ENCODE data around the gene RCBTB1. TPM values are rescaled to one million over a fixed set of nuclear protein-coding genes. Genes with fewer than 3 reads are reported as not detected.

RCBTB1 gene
- total RNA-seq, 2 donors from 2014 or later, result 15.7 to 29.4 TPM

DNA sequence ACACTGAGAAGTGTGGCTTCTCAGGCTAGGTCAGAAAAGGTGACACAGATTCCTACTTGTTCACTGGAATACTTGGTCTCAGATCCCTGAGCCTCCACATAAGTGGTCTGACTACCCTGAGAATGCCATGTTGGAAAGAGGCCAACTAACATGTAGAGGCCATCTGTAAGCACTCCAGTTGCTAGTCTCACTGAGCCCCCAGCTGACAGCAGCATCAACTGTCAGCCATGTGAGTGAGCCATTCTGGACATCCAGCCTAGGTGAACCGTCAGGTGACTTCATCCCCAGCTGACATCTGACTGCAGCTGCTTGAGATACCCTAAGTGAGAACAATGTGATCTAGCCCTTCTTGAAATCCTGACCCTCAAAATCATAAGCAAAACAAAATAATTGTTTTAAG lies 24.8 kb upstream of the RCBTB1 start:
- no peaks in the 10 kb centered on the region for H3K4me1 ChIP-seq (replicated peaks)
- H3K4me3 ChIP-seq, result no peak overlapping the region
- no peaks in the 10 kb centered on the region for H3K36me3 ChIP-seq
- no peak for DNase-seq (ENCODE audit: low spot score)
- 100% methylated on average over 1 of the region's 1 CpG for WGBS
- intact Hi-C loops (cut with DNase I), result no loop called here
- H3K27ac ChIP-seq, result no peak overlapping the region
- H3K9me3 ChIP-seq, result no peaks in the 10 kb centered on the region
- no peaks in the 10 kb centered on the region for H3K27me3 ChIP-seq (replicated peaks; ENCODE audit: insufficient read depth)
- TF ChIP-seq POLR2A (IDR thresholded peaks at IDR 0.05) (no peak), POLR2AphosphoS5 (IDR thresholded peaks at IDR 0.05) (no peak)
- TF ChIP-seq, protein P1, sequence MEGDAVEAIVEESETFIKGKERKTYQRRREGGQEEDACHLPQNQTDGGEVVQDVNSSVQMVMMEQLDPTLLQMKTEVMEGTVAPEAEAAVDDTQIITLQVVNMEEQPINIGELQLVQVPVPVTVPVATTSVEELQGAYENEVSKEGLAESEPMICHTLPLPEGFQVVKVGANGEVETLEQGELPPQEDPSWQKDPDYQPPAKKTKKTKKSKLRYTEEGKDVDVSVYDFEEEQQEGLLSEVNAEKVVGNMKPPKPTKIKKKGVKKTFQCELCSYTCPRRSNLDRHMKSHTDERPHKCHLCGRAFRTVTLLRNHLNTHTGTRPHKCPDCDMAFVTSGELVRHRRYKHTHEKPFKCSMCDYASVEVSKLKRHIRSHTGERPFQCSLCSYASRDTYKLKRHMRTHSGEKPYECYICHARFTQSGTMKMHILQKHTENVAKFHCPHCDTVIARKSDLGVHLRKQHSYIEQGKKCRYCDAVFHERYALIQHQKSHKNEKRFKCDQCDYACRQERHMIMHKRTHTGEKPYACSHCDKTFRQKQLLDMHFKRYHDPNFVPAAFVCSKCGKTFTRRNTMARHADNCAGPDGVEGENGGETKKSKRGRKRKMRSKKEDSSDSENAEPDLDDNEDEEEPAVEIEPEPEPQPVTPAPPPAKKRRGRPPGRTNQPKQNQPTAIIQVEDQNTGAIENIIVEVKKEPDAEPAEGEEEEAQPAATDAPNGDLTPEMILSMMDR (IDR thresholded peaks at IDR 0.05), result no peak

DNA sequence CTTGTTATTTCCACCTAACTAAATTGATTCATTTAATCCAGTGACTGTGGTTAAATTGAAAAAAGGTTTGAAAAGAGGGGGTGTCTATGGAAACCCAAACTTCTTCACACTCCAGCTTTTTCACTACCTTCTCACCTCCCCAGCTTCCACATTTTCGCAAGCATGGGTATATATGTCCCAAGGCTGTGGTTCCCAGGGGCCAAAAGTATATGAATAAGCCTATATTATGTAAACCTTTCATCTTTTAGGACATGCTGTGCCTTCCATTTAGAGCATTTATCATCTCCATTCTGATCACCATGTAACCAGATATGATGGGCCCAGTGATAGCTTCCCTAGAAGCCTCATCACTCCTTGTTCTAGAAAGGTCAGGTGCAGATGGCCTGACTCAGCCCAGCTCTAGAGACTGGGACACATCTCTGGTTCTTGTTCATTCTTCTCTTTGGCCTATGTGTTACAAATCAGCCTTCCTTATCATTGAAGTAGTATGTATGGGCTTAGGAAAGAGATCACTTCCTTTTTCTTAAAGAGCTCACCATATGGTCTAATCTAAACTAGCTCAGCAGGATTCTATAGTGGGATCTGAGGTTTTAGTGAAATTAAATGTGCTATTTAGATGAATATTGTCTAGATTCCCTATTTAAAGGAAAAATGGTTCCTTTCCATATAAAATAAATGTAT lies 23.4 kb upstream of the RCBTB1 start:
- no peak for DNase-seq (ENCODE audit: low spot score)
- Histone ChIP-seq H3K4me3 (no peak overlapping the region), H3K27me3 (replicated peaks; ENCODE audit: insufficient read depth) (no peaks in the 10 kb centered on the region), H3K9me3 (no peaks in the 10 kb centered on the region), H3K36me3 (no peaks in the 10 kb centered on the region), H3K4me1 (replicated peaks) (no peaks in the 10 kb centered on the region), H3K27ac (no peak overlapping the region)
- TF ChIP-seq POLR2A (IDR thresholded peaks at IDR 0.05), result no peak
- TF ChIP-seq, protein P1 (IDR thresholded peaks at IDR 0.05), result no peak
- TF ChIP-seq POLR2AphosphoS5 (IDR thresholded peaks at IDR 0.05), result no peak
- intact Hi-C loops (cut with DNase I), result loop anchor here (5.0 kb wide), 2 partner anchors 166 to 306 kb away; partner anchors contain the start of genes CAB39L and SETDB2
- WGBS, result 88% methylated on average over 1 of the region's 1 CpG

DNA sequence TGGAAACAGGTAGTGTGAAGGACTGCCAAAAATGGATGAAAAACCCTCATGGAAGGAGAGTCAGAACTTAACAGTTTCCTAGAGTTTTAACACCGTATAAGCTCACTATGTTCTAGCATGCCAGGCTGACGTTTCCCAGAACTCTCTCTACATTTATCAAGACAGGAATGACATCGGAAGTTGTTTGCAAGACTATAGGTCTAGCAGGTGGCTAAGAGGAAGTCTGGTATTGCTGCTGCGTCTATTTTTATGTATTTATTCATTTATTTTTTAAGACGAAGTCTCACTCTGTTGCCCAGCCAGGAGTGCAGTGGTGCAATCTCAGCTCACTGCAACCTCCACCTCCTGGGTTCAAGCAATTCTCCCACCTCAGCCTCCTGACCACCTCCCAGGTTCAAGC lies 22.4 kb upstream of the RCBTB1 start:
- H3K27me3 ChIP-seq (replicated peaks; ENCODE audit: insufficient read depth), result no peaks in the 10 kb centered on the region
- H3K4me1 ChIP-seq (replicated peaks), result no peaks in the 10 kb centered on the region
- H3K9me3 ChIP-seq, result no peaks in the 10 kb centered on the region
- 68% methylated on average over 5 of the region's 5 CpGs for WGBS
- no peaks in the 10 kb centered on the region for H3K36me3 ChIP-seq
- no peak for TF ChIP-seq POLR2AphosphoS5 (IDR thresholded peaks at IDR 0.05)
- no peak for TF ChIP-seq POLR2A (IDR thresholded peaks at IDR 0.05)
- TF ChIP-seq, protein P1 (IDR thresholded peaks at IDR 0.05), result no peak
- intact Hi-C loops (cut with DNase I), result loop anchor here (5.0 kb wide), 2 partner anchors 165 to 305 kb away; partner anchors contain the start of genes CAB39L and SETDB2
- H3K27ac ChIP-seq, result no peak overlapping the region
- no peak overlapping the region for H3K4me3 ChIP-seq
- DNase-seq (ENCODE audit: low spot score), result no peak

DNA sequence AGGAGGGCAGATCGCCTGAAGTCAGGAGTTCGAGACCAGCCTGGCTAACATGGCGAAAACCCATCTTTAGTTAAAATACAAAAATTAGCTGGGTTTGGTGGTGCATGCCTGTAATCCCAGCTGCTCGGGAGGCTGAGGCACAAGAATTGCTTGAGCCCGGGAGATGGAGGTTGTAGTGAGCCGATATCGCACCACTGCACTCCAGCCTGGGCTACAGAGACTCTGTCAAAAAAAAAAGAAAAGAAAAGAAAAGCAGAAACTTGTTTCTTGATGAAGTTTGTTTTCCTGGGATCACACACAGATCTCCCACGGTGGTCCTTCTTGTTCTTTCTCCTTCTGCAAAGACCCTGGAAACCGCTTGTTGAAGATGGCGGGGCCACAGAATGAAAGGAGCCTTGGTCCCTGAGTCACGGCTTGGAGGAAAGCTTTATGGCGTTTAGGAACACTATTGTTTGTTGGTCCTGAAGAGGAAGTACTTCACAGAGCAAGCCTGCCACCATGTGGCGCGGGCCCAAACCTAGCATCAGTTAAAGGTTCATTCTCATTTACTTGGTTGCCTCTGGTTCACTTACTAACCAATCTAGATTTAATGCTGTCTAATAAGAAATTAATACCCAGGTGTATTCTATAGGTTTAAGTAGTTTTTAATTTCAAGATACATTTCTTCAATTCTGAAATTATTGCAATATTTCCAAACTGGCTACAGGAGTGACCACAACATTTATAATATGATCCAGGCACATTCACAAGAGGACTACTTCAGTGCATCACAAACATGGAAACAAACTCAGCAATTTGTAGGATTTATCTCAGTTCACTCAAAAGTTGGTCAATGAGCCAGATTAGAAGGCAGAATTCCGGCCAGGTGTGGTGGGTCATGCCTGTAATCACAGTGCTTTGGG lies 21.6 kb upstream of the RCBTB1 start:
- peak; percentile 88 for DNase-seq (ENCODE audit: low spot score)
- H3K36me3 ChIP-seq, result no peaks in the 10 kb centered on the region
- TF ChIP-seq POLR2AphosphoS5 (IDR thresholded peaks at IDR 0.05) (peak; percentile 79), POLR2A (IDR thresholded peaks at IDR 0.05) (no peak)
- TF ChIP-seq, protein P1 (IDR thresholded peaks at IDR 0.05), result peak; percentile 27 to 85 (median 78)
- WGBS, result 28% methylated on average over 15 of the region's 15 CpGs
- no peaks in the 10 kb centered on the region for H3K27me3 ChIP-seq (replicated peaks; ENCODE audit: insufficient read depth)
- H3K27ac ChIP-seq, result no peak overlapping the region
- intact Hi-C loops (cut with DNase I), result loop anchor here (5.0 kb wide), 2 partner anchors 165 to 305 kb away; partner anchors contain the start of genes CAB39L and SETDB2
- peak overlapping the region; percentile 9 to 19 for H3K4me3 ChIP-seq
- H3K9me3 ChIP-seq, result no peaks in the 10 kb centered on the region
- no peaks in the 10 kb centered on the region for H3K4me1 ChIP-seq (replicated peaks)

Data from prostate gland (tissue), 2 donors.